Stimulated activated CD8-positive, alpha-beta memory T cell treated with anti-CD3 and anti-CD28 coated beads, Interleukin-7, amount 100 ng/mL, for 4 hours (primary cell): ENCODE results near the gene AGFG2.
"Not testable (repeated sequence)": the region's sequence is repeated elsewhere in the genome, so short reads cannot be mapped to it uniquely, and the experiment has no call there.

Source experiments
- DNase-seq, 2 donors: peaks; one replicate each; pipeline ENCODE4 v3.0.0-alpha.2; 2020; ENCODE audit warnings: low read depth in 2 of 2

The AGFG2 gene

DNA sequence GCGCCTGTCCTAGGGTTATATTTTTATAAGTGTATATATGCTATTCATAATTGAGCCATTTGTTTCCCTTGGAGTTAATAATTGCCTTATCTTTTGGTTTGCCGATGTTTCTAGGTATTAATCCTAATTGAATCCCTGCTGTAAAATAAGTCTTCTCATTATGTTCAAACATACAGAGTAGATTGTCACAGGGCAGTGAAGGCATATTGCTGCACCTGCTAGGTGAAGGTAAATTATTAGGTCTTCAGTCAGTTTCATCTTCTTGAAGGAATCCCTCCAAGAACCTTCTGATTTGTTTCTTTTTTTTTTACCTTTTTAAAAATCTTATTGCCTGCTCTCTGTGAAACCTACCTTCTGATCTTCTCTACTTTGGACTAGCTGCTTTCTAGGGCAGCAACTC is 17.9 kb upstream of the AGFG2 start:
- no peak for DNase-seq

DNA sequence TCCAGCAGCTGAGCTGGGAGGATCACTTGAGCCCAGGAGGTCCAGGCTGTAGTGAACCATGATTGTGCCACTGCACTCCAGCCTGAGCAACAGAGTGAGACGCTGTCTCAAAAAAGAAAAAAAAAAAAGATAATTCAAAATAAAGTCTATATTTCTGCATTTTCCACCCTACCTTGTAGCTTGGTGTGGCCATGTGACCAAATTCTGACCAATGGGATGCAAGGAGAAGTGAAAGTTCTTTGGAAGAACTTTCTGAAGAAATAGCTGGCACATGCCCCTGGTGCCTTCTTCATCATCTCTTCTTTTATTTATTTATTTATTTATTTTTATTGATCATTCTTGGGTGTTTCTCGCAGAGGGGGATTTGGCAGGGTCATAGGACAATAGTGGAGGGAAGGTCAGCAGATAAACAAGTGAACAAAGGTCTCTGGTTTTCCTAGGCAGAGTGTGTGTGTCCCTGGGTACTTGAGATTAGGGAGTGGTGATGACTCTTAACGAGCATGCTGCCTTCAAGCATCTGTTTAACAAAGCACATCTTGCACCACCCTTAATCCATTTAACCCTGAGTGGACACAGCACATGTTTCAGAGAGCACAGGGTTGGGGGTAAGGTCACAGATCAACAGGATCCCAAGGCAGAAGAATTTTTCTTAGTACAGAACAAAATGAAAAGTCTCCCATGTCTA is 17.0 kb upstream of the AGFG2 start:
- DNase-seq = not testable (repeated sequence)

DNA sequence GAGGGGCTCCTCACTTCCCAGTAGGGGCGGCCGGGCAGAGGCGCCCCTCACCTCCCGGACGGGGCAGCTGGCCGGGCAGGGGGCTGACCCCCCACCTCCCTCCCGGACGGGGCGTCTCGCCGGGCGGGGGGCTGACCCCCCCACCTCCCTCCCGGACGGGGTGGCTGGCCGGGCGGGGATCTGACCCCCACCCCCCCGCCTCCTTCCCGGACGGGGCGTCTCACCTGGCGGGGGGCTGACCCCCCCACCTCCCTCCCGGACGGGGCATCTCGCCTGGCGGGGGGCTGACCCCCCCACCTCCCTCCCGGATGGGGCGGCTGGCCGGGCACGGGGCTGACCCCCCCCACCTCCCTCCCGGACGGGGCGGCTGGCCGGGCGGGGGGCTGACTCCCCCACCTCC is 15.8 kb upstream of the AGFG2 start:
- DNase-seq = not testable (repeated sequence)

DNA sequence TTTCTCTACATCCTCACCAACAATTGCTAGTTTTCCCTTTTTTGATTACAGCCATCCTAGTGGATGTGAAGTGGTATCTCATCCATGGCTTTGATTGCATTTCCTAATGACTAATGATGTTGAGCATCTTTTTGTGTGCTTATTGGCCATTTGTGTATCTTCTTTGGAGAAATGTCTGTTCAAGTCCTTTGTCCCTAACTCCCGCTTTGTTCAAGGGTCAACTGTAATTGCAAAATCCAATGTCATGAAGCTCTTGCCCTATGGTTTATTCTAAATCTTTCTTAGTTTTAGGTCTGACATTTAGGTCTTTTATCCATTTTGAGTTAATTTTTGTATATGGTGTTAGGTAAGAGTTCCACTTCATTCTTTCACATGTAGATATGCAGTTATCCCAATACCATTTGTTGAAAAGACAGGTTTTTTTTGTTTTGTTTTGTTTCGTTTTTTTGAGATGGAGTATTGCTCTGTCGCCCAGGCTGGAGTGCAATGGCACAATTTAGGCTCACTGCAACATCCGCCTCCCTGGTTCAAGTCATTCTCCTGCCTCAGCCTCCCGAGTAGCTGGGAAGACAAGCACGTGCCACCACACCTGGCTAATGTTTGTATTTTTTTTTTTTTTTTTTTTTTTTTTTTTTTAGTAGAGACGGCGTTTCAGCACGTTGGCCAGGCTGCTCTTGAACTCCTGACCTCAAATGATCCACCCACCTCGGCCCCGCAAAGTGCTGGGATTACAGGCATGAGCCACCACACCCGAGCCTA is 10.7 kb upstream of the AGFG2 start:
- not testable (repeated sequence) for DNase-seq

GRCh38 chr7:100532165-100533022 is 6.6 kb upstream of the AGFG2 start:
- no peak for DNase-seq

GRCh38 chr7:100535982-100536381 is 3.0 kb upstream of the AGFG2 start:
- not testable (repeated sequence) for DNase-seq

- not testable (repeated sequence) for DNase-seq
These were observed 2.3 kb upstream of the AGFG2 start for GRCh38 chr7:100536695-100537094.

GRCh38 chr7:100538348-100538653 is 702 bp upstream of the AGFG2 start:
- DNase-seq = no peak

DNA sequence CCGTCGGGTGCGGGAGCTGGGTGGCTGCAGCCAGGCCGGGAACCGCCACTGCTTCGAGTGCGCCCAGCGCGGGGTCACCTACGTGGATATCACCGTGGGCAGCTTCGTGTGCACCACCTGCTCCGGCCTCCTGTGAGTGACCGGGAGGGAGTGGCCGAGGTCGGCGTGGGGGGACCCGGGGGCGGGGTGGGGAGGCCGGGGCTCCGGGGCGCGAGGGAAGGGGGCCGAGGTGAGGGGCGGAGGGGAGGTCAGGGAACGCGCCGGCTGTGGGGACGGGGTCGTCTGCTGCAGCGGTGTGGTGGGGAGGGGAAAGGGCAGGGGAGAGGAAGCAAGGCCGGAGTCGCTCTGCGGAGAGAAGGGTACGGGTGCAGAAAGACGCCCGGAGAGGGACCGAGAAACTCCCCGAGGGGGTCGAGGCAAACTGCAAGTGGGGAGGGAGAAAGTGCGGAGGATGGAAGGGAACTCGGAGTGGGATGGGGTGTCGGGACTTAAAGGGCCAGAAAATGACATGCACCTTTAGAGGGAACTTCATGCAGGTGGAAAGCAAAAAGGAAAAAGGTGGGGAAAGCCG is 518 bp downstream of the AGFG2 start:
- DNase-seq = no peak

GRCh38 chr7:100540073-100540723 is 1.2 kb downstream of the AGFG2 start:
- no peak for DNase-seq

- DNase-seq = not testable (repeated sequence)
These were observed 2.3 kb downstream of the AGFG2 start for GRCh38 chr7:100541309-100541708.

DNA sequence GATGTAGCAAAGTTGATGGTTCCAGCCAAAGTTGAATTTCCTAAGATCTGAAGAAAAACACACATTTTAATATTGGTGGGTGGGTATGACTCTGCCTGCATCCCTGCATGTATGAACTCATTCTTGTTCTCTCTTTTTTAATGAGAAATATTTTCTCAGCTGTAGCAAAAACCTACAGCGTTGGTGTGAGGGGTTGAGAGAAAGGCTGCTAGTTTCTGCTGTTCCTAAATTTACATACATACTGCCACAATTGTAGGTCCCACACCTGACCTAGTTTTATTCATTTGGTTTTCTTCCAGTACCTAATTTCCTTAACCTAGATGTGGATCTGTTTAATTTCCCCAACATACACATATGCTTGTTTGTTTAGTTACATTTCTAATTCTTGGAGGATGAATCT is 4.6 kb downstream of the AGFG2 start:
- DNase-seq = no peak

DNA sequence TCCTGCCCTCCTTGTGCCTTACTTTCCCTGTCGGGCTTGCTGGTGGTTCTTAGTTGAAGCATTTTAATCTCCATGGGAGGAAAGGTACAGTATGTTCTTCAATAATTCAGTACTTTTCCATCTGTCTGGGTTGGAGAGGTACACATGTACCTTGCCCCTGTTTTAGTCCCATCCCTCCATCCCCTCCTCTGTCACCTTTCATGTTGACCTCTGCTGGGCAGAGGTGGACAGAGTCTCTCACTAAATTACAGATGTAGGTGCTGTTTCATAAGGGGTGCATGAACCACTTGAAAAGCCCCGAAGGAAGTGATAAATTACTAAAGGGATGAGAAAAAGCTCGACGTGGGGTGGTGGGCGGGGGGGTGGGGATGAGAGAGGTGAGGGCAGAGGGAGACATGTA is 5.4 kb downstream of the AGFG2 start:
- no peak for DNase-seq

GRCh38 chr7:100544967-100545359 is 6.0 kb downstream of the AGFG2 start:
- DNase-seq = no peak

- peak in 1 of 2 donors; percentile 21 for DNase-seq
These were observed 6.5 kb downstream of the AGFG2 start for GRCh38 chr7:100545360-100546128.

DNA sequence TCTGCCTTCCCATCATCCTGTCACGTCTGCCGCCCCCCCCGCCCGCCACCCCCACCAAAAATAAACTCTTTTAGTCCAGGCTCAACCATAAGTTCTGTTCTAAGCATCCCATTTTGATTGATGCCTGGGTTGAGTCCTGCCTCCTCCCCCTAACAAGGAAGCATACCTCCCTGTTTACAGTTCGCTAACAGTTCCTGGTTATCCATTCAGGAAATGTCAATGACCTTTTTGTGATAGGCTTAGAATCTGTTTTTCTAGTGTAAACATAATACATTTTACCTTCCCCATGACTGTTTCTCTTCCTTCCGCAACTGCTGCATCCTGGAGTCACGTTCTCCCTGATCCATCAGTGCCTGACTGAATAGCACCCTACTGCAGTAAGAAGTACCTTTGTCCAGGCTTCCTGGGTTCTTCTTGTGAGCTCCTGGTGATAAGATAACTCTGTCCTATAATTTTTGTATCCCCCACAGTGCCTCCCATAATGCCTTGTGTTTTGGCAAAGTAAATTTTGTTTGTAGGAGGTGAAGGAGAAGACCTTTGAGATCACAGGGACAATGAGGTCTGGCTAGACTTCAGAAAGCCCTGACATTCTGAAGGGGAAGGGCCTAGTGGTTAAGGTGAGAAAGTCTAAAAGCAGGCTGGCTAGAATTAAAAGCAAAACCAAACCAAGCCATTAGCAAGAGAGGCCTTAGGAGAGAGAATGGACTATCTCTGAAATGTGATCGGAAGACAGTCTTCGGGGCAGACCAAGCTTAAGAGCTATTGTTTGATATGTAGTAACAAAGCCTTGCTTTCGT is 7.3 kb downstream of the AGFG2 start:
- DNase-seq = no peak

DNA sequence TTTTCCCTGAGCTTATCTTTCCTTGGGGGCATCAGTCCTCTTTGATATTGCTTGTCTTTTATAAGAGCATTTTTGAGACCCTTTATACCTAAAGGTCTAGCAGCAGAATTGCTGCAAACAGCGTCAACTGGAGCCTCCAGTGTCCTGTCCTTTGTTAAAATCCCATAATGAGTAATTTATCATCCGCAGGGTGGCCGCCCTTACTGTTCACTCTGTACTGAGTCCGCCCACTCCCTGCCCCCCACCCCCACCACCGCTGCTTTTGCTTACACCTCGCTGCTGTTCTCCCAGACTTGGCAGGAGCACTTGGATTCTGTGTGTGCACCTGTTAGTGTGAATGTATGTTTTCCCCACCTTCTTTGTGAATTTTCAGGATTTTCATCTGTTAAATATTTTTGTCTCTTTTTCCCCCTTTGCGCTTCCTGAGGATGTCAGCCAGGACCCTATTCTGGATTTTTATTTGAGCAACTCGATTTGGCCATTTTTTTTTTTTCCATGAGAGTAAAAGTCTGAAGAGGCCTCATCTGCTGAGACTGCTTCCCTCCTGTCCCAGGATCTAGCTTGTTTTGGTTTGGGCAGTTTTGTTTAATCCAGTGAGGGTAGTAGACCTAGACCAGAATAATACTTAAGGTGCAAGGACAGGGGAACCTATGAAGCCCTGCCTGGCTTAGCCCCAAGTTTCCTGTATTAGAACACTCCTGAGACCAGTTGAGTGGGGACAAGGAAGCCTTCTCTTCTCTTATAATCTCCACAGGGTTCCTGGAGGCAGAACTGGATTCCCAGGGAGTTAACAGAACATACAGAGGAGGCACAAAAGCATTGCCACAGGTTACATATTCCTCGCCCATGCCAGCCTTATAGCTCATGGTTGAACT is 8.2 kb downstream of the AGFG2 start:
- no peak for DNase-seq

DNA sequence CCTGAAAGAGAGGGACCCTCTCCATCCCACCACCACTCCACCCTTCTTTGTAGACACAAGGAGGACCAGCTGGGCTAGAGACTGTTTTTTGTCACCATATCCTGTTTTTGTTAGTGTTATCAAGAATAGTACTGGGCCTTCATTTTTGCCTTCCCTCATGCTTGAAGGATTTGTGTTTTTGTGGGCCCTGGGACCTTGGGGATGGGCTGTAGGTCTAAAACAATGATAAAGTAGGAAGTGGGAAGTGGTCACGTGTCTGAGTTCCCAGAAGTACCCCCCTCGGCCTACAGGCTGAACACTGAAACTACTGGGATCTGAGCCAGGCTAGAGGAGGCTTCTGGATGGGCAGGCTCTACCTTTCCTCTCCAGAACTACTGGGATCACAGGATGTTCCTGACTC is 8.9 kb downstream of the AGFG2 start:
- DNase-seq = no peak

GRCh38 chr7:100548446-100548845 is 9.4 kb downstream of the AGFG2 start:
- not testable (repeated sequence) for DNase-seq
